GM12878 (cell line): ENCODE results near the gene GPR68. TPM values are rescaled to one million over a fixed set of nuclear protein-coding genes. Genes with fewer than 3 reads are reported as not detected.

Source experiments
- ATAC-seq: fragments of 200-7000 bp; cut with Tn5 transposase; 3 replicates; pipeline ENCODE4 v1.9.1; 2020; ENCODE audit warnings: mild to moderate bottlenecking, moderate library complexity
- BruUV-seq: library from RNA; stranded (reverse); fragments of 400-500 nt; replicated peaks from 2 replicates; lab custom pipeline; 2021; lab: Mats Ljungman, UMichigan
- CTCF ChIA-PET: fragments of 300-600 bp; sonication (Branson Sonifier 250); formaldehyde crosslinking; extraction: SDS; loops from one replicate; lab custom pipeline; 2021; ENCODE audit warnings: inconsistent platforms; lab: Yijun Ruan, JAX
- POLR2A ChIA-PET: fragments of 350-600 bp; formaldehyde crosslinking; extraction: SDS; loops from one replicate; lab custom pipeline; 2021; ENCODE audit warnings: inconsistent platforms; lab: Charles Lee
- RAD21 ChIA-PET: fragments of 300-600 bp; sonication (Branson Sonifier 250); formaldehyde crosslinking; loops from one replicate; lab custom pipeline; 2023; ENCODE audit warnings: antibody characterized with exemption; ENCODE audit not compliant: unreplicated experiment; lab: Charles Lee
- SMC1A ChIA-PET: fragments of 300-600 bp; sonication (Branson Sonifier 250); formaldehyde crosslinking; loops from one replicate; lab custom pipeline; 2023; ENCODE audit not compliant: unreplicated experiment, uncharacterized antibody; lab: Charles Lee
- DNase-seq: peaks from one replicate; pipeline ENCODE4 v3.0.0-alpha.2; 2011; ENCODE audit warnings: low read depth, low spot score
- FAIRE-seq: peaks from 3 replicates; lab custom pipeline; 2011; peaks lifted over from hg19 to GRCh38; lab: Jason Lieb, UNC
- H2AFZ ChIP-seq: 2 replicates; pipeline ENCODE4 v1.6.0; 2011; ENCODE audit warnings: low read depth, low read length, control low read depth; ENCODE audit not compliant: control insufficient read depth
- H3K27ac ChIP-seq: 2 replicates; pipeline ENCODE4 v1.5.1; 2011; ENCODE audit warnings: control low read depth; ENCODE audit not compliant: control insufficient read depth, insufficient read depth
- H3K27me3 ChIP-seq, 2 experiments: replicated peaks in 1 of 2; 2 replicates each; pipeline versions ENCODE4 v1.6.0 to v1.6.1; 2011; ENCODE audit warnings: low read length in 1 of 2; ENCODE audit not compliant: control insufficient read depth in 2 of 2, insufficient read depth in 2 of 2
- H3K36me3 ChIP-seq, 2 experiments: 2 replicates each; pipeline ENCODE4 v1.5.1; 2011; ENCODE audit warnings: low read length in 1 of 2; ENCODE audit not compliant: control insufficient read depth in 2 of 2, insufficient read depth in 2 of 2
- H3K4me1 ChIP-seq: 2 replicates; pipeline ENCODE4 v1.6.1; 2011; ENCODE audit warnings: mild to moderate bottlenecking, low read length, moderate library complexity, mixed read lengths; ENCODE audit not compliant: control insufficient read depth, insufficient read depth
- H3K4me2 ChIP-seq: 2 replicates; pipeline ENCODE4 v1.6.0; 2011; ENCODE audit warnings: control low read depth; ENCODE audit not compliant: control insufficient read depth, insufficient read depth
- H3K4me3 ChIP-seq: fragments of 200-600 bp; sonication (generic); 2 replicates; pipeline ENCODE4 v1.5.1; 2016
- H3K79me2 ChIP-seq: 2 replicates; pipeline ENCODE4 v1.6.0; 2011; ENCODE audit warnings: low read length; ENCODE audit not compliant: control insufficient read depth, insufficient read depth
- H3K9ac ChIP-seq: 2 replicates; pipeline ENCODE4 v1.8.0; 2011; ENCODE audit warnings: low read length, control low read depth, mixed read lengths; ENCODE audit not compliant: control insufficient read depth, insufficient read depth
- H3K9me3 ChIP-seq: replicated peaks from 3 replicates; pipeline ENCODE4 v1.5.1; 2011; ENCODE audit warnings: mild to moderate bottlenecking, low read length; ENCODE audit not compliant: control insufficient read depth, insufficient read depth
- H4K20me1 ChIP-seq: 2 replicates; pipeline ENCODE4 v1.6.0; 2011; ENCODE audit not compliant: control insufficient read depth, insufficient read depth
- CBX3 ChIP-seq: fragments of 200-600 bp; sonication (generic); IDR thresholded peaks from 2 replicates; pipeline ENCODE4 v1.6.1; 2016; ENCODE audit warnings: low read depth, borderline replicate concordance
- EED ChIP-seq: sonication (generic); IDR thresholded peaks from 2 replicates; pipeline ENCODE4 v1.6.1; 2016; ENCODE audit warnings: antibody characterized with exemption, low read depth
- ETV6 ChIP-seq, 2 experiments: fragments of 450-650 bp in 1 of 2; IDR thresholded peaks in 1 of 2; conservative IDR thresholded peaks in 1 of 2; 2 replicates each; pipeline ENCODE4 v1.6.1; 2014; ENCODE audit warnings: antibody characterized with exemption in 1 of 2, borderline replicate concordance in 1 of 2, low read depth in 1 of 2, mild to moderate bottlenecking in 1 of 2, moderate library complexity in 1 of 2
- GABPA ChIP-seq: IDR thresholded peaks from 2 replicates; pipeline ENCODE4 v1.6.1; 2014; ENCODE audit warnings: antibody characterized with exemption, low read depth, mild to moderate bottlenecking, inconsistent platforms
- LARP7 ChIP-seq: fragments of 450-650 bp; IDR thresholded peaks from 2 replicates; pipeline ENCODE4 v1.6.1; 2017; ENCODE audit warnings: mild to moderate bottlenecking
- MEF2B ChIP-seq: fragments of 450-650 bp; IDR thresholded peaks from 2 replicates; pipeline ENCODE4 v1.6.1; 2018; ENCODE audit warnings: mild to moderate bottlenecking, moderate library complexity; ENCODE audit not compliant: partially characterized antibody, poor library complexity, severe bottlenecking
- PML ChIP-seq: IDR thresholded peaks from 2 replicates; pipeline ENCODE4 v1.6.1; 2012; ENCODE audit warnings: low read length, inconsistent platforms
- POLR2A ChIP-seq: IDR thresholded peaks from 2 replicates; pipeline ENCODE4 v1.6.1; 2011; ENCODE audit warnings: low read depth, mild to moderate bottlenecking, low read length
- POLR2AphosphoS2 ChIP-seq: IDR thresholded peaks from 2 replicates; pipeline ENCODE4 v1.6.1; 2011; ENCODE audit warnings: low read depth, mild to moderate bottlenecking, low read length, improper control_type of control experiment, moderate library complexity
- POLR2AphosphoS5 ChIP-seq: IDR thresholded peaks from 2 replicates; pipeline ENCODE4 v1.6.1; 2011; ENCODE audit warnings: mild to moderate bottlenecking, low read length, inconsistent platforms
- RAD21 ChIP-seq: IDR thresholded peaks from 2 replicates; pipeline ENCODE4 v1.6.1; 2011; ENCODE audit warnings: mild to moderate bottlenecking, low read depth, low read length, moderate library complexity; ENCODE audit not compliant: insufficient read depth
- SIN3A ChIP-seq: IDR thresholded peaks from 2 replicates; pipeline ENCODE4 v1.6.1; 2012; ENCODE audit warnings: low read depth, low read length, improper control_type of control experiment
- SUPT20H ChIP-seq: IDR thresholded peaks from 2 replicates; pipeline ENCODE4 v1.6.1; 2011; ENCODE audit warnings: low read depth, mild to moderate bottlenecking, low read length, moderate library complexity, borderline replicate concordance; ENCODE audit not compliant: control insufficient read depth
- WGBS: methylation state at CpG from one replicate; pipeline ENCODE4 v1.1.6; 2016; ENCODE audit warnings: low lambda C conversion rate; ENCODE audit not compliant: insufficient replicate concordance, insufficient coverage; ENCODE audit errors: missing lambda C conversion rate; 5-methylcytosine and 5-hydroxymethylcytosine counted together
- in situ Hi-C: fragments of 300-500 bp; cut with MboI; formaldehyde crosslinking; loops from 9 replicates; pipeline ENCODE4 v1.14.3; 2018; ENCODE audit warnings: mixed read lengths
- intact Hi-C: fragments of 100-400 bp; cut with micrococcal nuclease; formaldehyde crosslinking; loops from one replicate; pipeline ENCODE4 v1.14.2; 2022; ENCODE audit not compliant: unreplicated experiment
- polyA plus RNA-seq, 11 experiments: library from polyadenylated mRNA; depleted of rRNA in 4 of 11; unstranded in 6 of 11; stranded (reverse) in 5 of 11; fragments of >200 nt; fragmentation: Nextera tagmentation in 4 of 11; fragmentation: Illumina TruSeq in 1 of 11; extraction: Ambion mirVana in 4 of 11; extraction: Trizol in 1 of 11; gene quantifications; 1 replicate in 1 of 11; 2 replicates in 10 of 11; pipeline versions ENCODE4 v1.2.1 to v1.2.3, GENCODE V29; 2011 to 2016; ENCODE audit warnings: inconsistent platforms in 2 of 11, missing spikeins in 2 of 11, low read depth in 1 of 11
- total RNA-seq, 4 experiments: library from RNA; depleted of rRNA in 3 of 4; stranded (reverse); fragments of >200 nt in 3 of 4; fragmentation: Illumina TruSeq in 1 of 4; extraction: Trizol in 1 of 4; gene quantifications; 2 replicates each; pipeline versions ENCODE4 v1.2.1 to v1.2.3, GENCODE V29; 2013 to 2021

GPR68 gene
- total and polyA plus RNA-seq, 10 of the 15 experiments (the other 5 are each of a cell fraction or from before 2014, with no cell fraction given) = 0.06 to 3.4 (median 1.8) TPM

DNA sequence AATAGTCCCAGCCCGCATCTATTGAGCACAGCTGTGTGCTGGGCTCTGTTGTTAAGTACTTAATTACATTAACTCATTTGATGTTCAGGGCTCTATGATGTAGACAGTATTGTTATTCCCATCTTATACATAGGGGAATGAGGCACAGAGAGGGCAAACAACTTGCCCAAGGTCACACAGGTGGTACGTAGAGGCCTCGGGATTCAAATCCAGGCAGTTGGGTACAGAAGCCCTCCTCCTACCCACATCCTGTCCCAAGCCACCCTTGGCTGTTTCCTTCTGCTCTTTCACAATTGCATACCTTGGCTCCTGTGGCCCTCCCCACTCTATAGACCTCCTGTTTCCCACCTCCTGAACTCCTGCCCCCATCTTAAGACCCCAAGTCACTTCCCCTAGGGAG is 10.0 kb upstream of the GPR68 start:
- ATAC-seq (no peak), FAIRE-seq (no peak), DNase-seq (no peak)
- no peak overlapping the region for H3K27ac ChIP-seq
- peaks cover 34% of the 10 kb centered on the region for H3K4me1 ChIP-seq
- in situ Hi-C loops (no loop called here), intact Hi-C loops (no loop called here)
- SMC1A ChIA-PET = interaction anchor here (1.4 kb wide), 1 partner anchor 15 kb away, joined by 3 read pairs; no protein-coding TSS in a partner anchor
- TF ChIP-seq SUPT20H (no peak), POLR2A (no peak), SIN3A (no peak), PML (no peak), ETV6 (conservative IDR thresholded peaks at IDR 0.05 in 1 of 2, IDR thresholded peaks at IDR 0.05 in 1 of 2; ENCODE audit: borderline replicate concordance in 1 of 2, low read depth in 1 of 2) (no peak), MEF2B (no peak), RAD21 (no peak), EED (no peak), POLR2AphosphoS2 (no peak), CBX3 (no peak), POLR2AphosphoS5 (no peak), LARP7 (no peak), GABPA (no peak)
- no TSS peak for BruUV-seq
- H3K27me3 ChIP-seq = no peaks in the 10 kb centered on the region
- no peak overlapping the region for H2AFZ ChIP-seq
- H3K36me3 ChIP-seq = no peaks in the 10 kb centered on the region
- RAD21 ChIA-PET = interaction anchor here (0.6 kb wide), 1 partner anchor 77 kb away, joined by 3 read pairs; no protein-coding TSS in a partner anchor
- WGBS = 15% methylated on average over 3 of the region's 3 CpGs
- H3K9ac ChIP-seq = no peak overlapping the region
- H3K9me3 ChIP-seq = no peaks in the 10 kb centered on the region
- CTCF ChIA-PET = no interaction called here
- H3K4me2 ChIP-seq = no peak overlapping the region
- no peaks in the 10 kb centered on the region for H4K20me1 ChIP-seq
- POLR2A ChIA-PET = interaction anchor here (1.0 kb wide), 1 partner anchor 10 kb away, joined by 3 read pairs; no protein-coding TSS in a partner anchor
- no peaks in the 10 kb centered on the region for H3K79me2 ChIP-seq
- H3K4me3 ChIP-seq = no peak overlapping the region
